ENCODE results near the gene EMSY.

The EMSY gene

DNA sequence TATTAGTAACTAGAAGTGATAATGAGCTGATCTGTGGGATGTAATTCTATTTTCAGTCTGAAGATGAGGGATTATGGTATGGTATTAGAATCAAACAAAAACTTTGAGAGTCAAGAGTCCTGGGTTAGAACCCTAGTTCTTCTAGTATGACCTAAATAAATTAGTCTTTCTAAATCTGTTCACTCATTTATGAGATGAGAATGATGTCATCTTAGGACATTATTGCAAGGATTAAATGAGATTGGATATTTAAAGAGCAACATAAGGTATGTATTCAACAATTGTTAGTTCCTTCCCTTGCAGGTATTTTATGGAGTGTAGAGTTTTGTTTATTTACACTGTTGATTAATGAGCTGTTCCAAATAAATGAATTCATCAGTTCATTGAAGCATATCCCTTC, 21.8 kb downstream of the EMSY start:
- no peak for DNase-seq (ENCODE audit: low read depth)
- H3K4me3 ChIP-seq (ENCODE audit: low read depth, low read length) = no peak overlapping the region
- TF ChIP-seq, protein P1, sequence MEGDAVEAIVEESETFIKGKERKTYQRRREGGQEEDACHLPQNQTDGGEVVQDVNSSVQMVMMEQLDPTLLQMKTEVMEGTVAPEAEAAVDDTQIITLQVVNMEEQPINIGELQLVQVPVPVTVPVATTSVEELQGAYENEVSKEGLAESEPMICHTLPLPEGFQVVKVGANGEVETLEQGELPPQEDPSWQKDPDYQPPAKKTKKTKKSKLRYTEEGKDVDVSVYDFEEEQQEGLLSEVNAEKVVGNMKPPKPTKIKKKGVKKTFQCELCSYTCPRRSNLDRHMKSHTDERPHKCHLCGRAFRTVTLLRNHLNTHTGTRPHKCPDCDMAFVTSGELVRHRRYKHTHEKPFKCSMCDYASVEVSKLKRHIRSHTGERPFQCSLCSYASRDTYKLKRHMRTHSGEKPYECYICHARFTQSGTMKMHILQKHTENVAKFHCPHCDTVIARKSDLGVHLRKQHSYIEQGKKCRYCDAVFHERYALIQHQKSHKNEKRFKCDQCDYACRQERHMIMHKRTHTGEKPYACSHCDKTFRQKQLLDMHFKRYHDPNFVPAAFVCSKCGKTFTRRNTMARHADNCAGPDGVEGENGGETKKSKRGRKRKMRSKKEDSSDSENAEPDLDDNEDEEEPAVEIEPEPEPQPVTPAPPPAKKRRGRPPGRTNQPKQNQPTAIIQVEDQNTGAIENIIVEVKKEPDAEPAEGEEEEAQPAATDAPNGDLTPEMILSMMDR (IDR thresholded peaks at IDR 0.05; ENCODE audit: low read depth, low read length, missing control alignments) = no peak

DNA sequence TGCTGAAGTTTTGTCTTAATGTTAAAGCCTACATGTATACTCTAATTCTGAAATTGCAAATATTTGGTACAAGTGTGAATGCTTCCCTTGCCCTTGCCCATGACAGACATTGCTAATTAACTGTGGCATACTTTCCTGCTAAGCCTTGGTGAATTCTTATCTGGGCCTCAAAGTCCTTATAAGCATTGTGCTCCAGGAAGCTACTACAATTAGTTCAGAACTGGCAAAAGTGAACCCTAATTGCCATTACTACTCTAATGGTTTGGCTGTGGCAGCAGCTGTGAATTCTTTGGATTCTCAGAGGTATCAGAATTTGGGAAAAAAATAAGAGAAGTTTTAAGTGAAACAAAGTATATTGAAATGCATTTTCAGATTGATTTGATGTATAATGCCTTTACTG, 24.3 kb downstream of the EMSY start:
- TF ChIP-seq, protein P1 (IDR thresholded peaks at IDR 0.05; ENCODE audit: low read depth, low read length, missing control alignments) = no peak
- H3K4me3 ChIP-seq (ENCODE audit: low read depth, low read length) = no peak overlapping the region
- no peak for DNase-seq (ENCODE audit: low read depth)

DNA sequence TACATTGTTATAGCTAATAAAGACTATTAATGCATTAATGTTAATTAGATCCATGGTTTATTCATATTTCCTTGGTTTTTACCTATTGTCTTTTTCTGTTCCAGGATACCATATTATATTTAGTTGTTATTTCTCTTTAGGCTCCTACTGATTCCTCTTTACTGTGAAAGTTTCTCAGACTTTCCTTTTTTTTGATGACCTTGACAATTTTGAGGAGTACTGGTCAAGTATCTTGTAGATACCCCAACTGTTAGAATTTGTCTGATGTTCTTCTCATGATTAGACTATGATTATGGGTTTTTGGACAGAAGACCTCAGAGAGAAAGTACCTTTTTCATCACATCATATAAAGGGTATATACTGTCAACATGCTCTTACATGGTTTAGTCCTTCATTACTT, 26.6 kb downstream of the EMSY start:
- DNase-seq (ENCODE audit: low read depth) = no peak
- no peak overlapping the region for H3K4me3 ChIP-seq (ENCODE audit: low read depth, low read length)
- TF ChIP-seq, protein P1 (IDR thresholded peaks at IDR 0.05; ENCODE audit: low read depth, low read length, missing control alignments) = no peak

- DNase-seq (ENCODE audit: low read depth) = no peak
- H3K4me3 ChIP-seq (ENCODE audit: low read depth, low read length) = no peak overlapping the region
- TF ChIP-seq, protein P1 (IDR thresholded peaks at IDR 0.05; ENCODE audit: low read depth, low read length, missing control alignments) = no peak
Measured at GRCh38 chr11:76480241-76480640, 35.4 kb downstream of the EMSY start.

DNA sequence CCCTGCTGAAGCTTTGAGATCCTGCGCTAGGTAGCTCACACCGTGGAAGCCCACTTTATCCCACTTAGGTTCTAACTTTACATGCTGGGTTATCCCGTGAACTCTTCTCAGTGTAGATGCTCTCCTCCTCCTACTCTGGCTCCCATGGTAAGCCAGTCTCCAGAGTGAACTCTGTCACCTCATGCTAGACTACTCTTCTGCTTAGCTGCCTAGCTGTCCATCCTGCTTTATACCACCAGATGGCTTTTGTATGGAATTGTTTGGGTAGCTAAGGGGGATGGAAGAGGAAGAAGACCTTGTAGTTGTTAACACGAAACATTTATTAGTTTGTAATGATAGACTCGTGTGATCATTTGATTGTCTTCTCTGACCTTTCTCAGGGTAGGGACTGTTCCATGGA, 46.8 kb downstream of the EMSY start:
- H3K4me3 ChIP-seq (ENCODE audit: low read depth, low read length) = no peak overlapping the region
- DNase-seq (ENCODE audit: low read depth) = no peak
- TF ChIP-seq, protein P1 (IDR thresholded peaks at IDR 0.05; ENCODE audit: low read depth, low read length, missing control alignments) = no peak

DNA sequence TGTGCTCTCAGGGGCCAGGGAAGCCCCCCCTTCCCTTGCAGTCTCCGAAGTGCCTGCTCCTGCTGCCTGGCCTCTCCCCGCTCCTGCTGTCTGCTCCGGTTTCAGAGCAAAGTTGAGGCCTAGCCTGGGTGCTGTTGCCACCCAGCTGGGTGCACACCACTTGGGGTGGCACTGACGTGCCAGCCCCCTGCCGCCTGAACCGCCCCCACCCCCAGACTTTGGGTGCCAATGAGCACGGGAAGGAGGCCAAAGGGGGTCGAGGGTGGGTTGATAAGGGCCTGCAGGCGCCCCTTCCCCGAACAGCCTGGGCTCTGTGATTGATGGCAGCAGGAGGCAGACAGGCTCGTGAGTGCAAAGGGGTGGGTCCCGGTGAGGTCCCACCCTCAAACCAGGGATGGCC, 48.2 kb downstream of the EMSY start:
- no peak for DNase-seq (ENCODE audit: low read depth)
- no peak overlapping the region for H3K4me3 ChIP-seq (ENCODE audit: low read depth, low read length)
- TF ChIP-seq, protein P1 (IDR thresholded peaks at IDR 0.05; ENCODE audit: low read depth, low read length, missing control alignments) = no peak

- no peak for DNase-seq (ENCODE audit: low read depth)
- TF ChIP-seq, protein P1 (IDR thresholded peaks at IDR 0.05; ENCODE audit: low read depth, low read length, missing control alignments) = no peak
- H3K4me3 ChIP-seq (ENCODE audit: low read depth, low read length) = no peak overlapping the region
Measured at GRCh38 chr11:76493626-76494539, 49.1 kb downstream of the EMSY start.

Data from GM12864 (cell line).